IMR-90 (cell line): ENCODE results near the gene SLC22A15. TPM values are rescaled to one million over a fixed set of nuclear protein-coding genes. Genes with fewer than 3 reads are reported as not detected.

Experiments used
- ATAC-seq: fragments of 200-7000 bp; cut with Tn5 transposase; 2 replicates; pipeline ENCODE4 v1.9.1; 2020; ENCODE audit warnings: low read depth, mild to moderate bottlenecking, moderate library complexity
- BruUV-seq: library from RNA; stranded (reverse); fragments of 400-500 nt; replicated peaks from 2 replicates; lab custom pipeline; 2021; lab: Mats Ljungman, UMichigan
- CTCF ChIA-PET: fragments of 300-600 bp; formaldehyde crosslinking; extraction: SDS; loops from one replicate; lab custom pipeline; 2021; ENCODE audit warnings: antibody characterized with exemption; lab: Yijun Ruan, JAX
- POLR2A ChIA-PET: fragments of 300-600 bp; sonication (Branson Sonifier 250); formaldehyde crosslinking; loops from one replicate; lab custom pipeline; 2022; ENCODE audit warnings: antibody characterized with exemption; ENCODE audit not compliant: unreplicated experiment; lab: Charles Lee
- DNase-seq: peaks from one replicate; pipeline ENCODE4 v3.0.0; 2013
- H2AFZ ChIP-seq: replicated peaks from 2 replicates; pipeline ENCODE3; 2013; ENCODE audit warnings: low read length, mild to moderate bottlenecking; ENCODE audit not compliant: poor library complexity
- H2AK5ac ChIP-seq: 2 replicates; pipeline ENCODE4 v1.6.1; 2013; ENCODE audit warnings: low read depth, low read length, inconsistent platforms
- H2AK9ac ChIP-seq: replicated peaks from 2 replicates; pipeline ENCODE3; 2013; ENCODE audit warnings: mild to moderate bottlenecking, low read depth, low read length, moderate library complexity; ENCODE audit not compliant: poor library complexity
- H2BK120ac ChIP-seq: 2 replicates; pipeline ENCODE4 v1.6.1; 2013; ENCODE audit warnings: low read depth, low read length, inconsistent platforms
- H2BK15ac ChIP-seq: 3 replicates; pipeline ENCODE4 v1.6.1; 2013; ENCODE audit warnings: low read depth, low read length, inconsistent platforms
- H2BK20ac ChIP-seq: 2 replicates; pipeline ENCODE4 v1.6.1; 2013; ENCODE audit warnings: low read depth, mild to moderate bottlenecking, inconsistent platforms, low read length, moderate library complexity
- H2BK5ac ChIP-seq: 2 replicates; pipeline ENCODE4 v1.6.1; 2013; ENCODE audit warnings: mild to moderate bottlenecking, low read depth, low read length, inconsistent platforms; ENCODE audit not compliant: poor library complexity, severe bottlenecking
- H3K14ac ChIP-seq: replicated peaks from 2 replicates; pipeline ENCODE4 v1.6.1; 2013; ENCODE audit warnings: low read depth, low read length, inconsistent platforms
- H3K18ac ChIP-seq: 2 replicates; pipeline ENCODE4 v1.6.1; 2013; ENCODE audit warnings: low read depth, low read length, control low read depth
- H3K23ac ChIP-seq: 2 replicates; pipeline ENCODE4 v1.6.1; 2013; ENCODE audit warnings: low read depth, low read length, inconsistent platforms
- H3K27ac ChIP-seq: 2 replicates; pipeline ENCODE4 v1.5.1; 2013; ENCODE audit warnings: mild to moderate bottlenecking, control low read depth, low read length; ENCODE audit not compliant: insufficient read depth
- H3K27me3 ChIP-seq: 2 replicates; pipeline ENCODE4 v1.6.1; 2013; ENCODE audit warnings: low read length; ENCODE audit not compliant: control insufficient read depth, insufficient read depth
- H3K36me3 ChIP-seq: 2 replicates; pipeline ENCODE4 v1.6.1; 2013; ENCODE audit warnings: low read length, mixed read lengths; ENCODE audit not compliant: control insufficient read depth, insufficient read depth
- H3K4ac ChIP-seq: 2 replicates; pipeline ENCODE4 v1.6.1; 2013; ENCODE audit warnings: low read depth, low read length, inconsistent platforms
- H3K4me1 ChIP-seq: 2 replicates; pipeline ENCODE4 v1.6.1; 2013; ENCODE audit warnings: low read length, mixed read lengths; ENCODE audit not compliant: control insufficient read depth, insufficient read depth
- H3K4me2 ChIP-seq: 2 replicates; pipeline ENCODE4 v1.6.1; 2013; ENCODE audit warnings: low read depth, mild to moderate bottlenecking, control low read depth, low read length, moderate library complexity
- H3K4me3 ChIP-seq: 2 replicates; pipeline ENCODE4 v1.5.1; 2013; ENCODE audit warnings: low read depth, mild to moderate bottlenecking, control low read depth, low read length, moderate library complexity; ENCODE audit not compliant: insufficient read depth
- H3K56ac ChIP-seq: 2 replicates; pipeline ENCODE4 v1.6.1; 2013; ENCODE audit warnings: low read length, inconsistent platforms; ENCODE audit not compliant: insufficient read depth; ENCODE audit errors: extremely low read depth
- H3K79me1 ChIP-seq, 2 experiments: 2 replicates each; pipeline ENCODE4 v1.6.1; 2013; ENCODE audit warnings: low read length in 2 of 2, inconsistent platforms in 1 of 2, low read depth in 1 of 2
- H3K9ac ChIP-seq: 2 replicates; pipeline ENCODE4 v1.6.1; 2013; ENCODE audit warnings: low read depth, low read length, control low read depth
- H3K9me1 ChIP-seq: 2 replicates; pipeline ENCODE4 v1.6.1; 2013; ENCODE audit warnings: low read length, inconsistent platforms; ENCODE audit not compliant: insufficient read depth
- H3K9me3 ChIP-seq: 2 replicates; pipeline ENCODE4 v1.6.1; 2013; ENCODE audit warnings: low read length; ENCODE audit not compliant: control insufficient read depth, insufficient read depth
- H4K20me1 ChIP-seq: 2 replicates; pipeline ENCODE4 v1.6.1; 2013; ENCODE audit warnings: low read length, inconsistent platforms; ENCODE audit not compliant: insufficient read depth
- H4K5ac ChIP-seq: 2 replicates; pipeline ENCODE4 v1.6.1; 2013; ENCODE audit warnings: mild to moderate bottlenecking, low read depth, low read length, control low read depth
- H4K8ac ChIP-seq, 2 experiments: 2 replicates each; pipeline ENCODE4 v1.6.1; 2013; ENCODE audit warnings: low read depth in 2 of 2, low read length in 2 of 2, control low read depth in 1 of 2, inconsistent platforms in 1 of 2
- H4K91ac ChIP-seq: 2 replicates; pipeline ENCODE4 v1.6.1; 2013; ENCODE audit warnings: low read depth, low read length, inconsistent platforms; ENCODE audit not compliant: insufficient read depth
- BHLHE40 ChIP-seq: fragments of 150-350 bp; IDR thresholded peaks from 2 replicates; pipeline ENCODE4 v1.6.1; 2016; ENCODE audit warnings: mild to moderate bottlenecking, low read depth, low read length
- CEBPB ChIP-seq: IDR thresholded peaks from 2 replicates; pipeline ENCODE4 v1.6.1; 2012; ENCODE audit warnings: low read depth, low read length, improper control_type of control experiment
- CHD1 ChIP-seq: IDR thresholded peaks from 2 replicates; pipeline ENCODE4 v1.6.1; 2012; ENCODE audit warnings: low read depth, low read length, improper control_type of control experiment
- FOS ChIP-seq: fragments of 150-350 bp; IDR thresholded peaks from 2 replicates; pipeline ENCODE4 v1.6.1; 2016; ENCODE audit warnings: low read depth, low read length
- MAFK ChIP-seq: IDR thresholded peaks from 2 replicates; pipeline ENCODE4 v1.6.1; 2012; ENCODE audit warnings: low read depth, low read length, improper control_type of control experiment
- MAZ ChIP-seq: IDR thresholded peaks from 2 replicates; pipeline ENCODE4 v1.6.1; 2012; ENCODE audit warnings: low read depth, mild to moderate bottlenecking, low read length, improper control_type of control experiment, moderate library complexity, borderline replicate concordance
- MXI1 ChIP-seq: IDR thresholded peaks from 2 replicates; pipeline ENCODE4 v1.6.1; 2012; ENCODE audit warnings: low read depth, mild to moderate bottlenecking, low read length, moderate library complexity, borderline replicate concordance
- NFE2L2 ChIP-seq: fragments of 150-350 bp; IDR thresholded peaks from 2 replicates; pipeline ENCODE4 v1.6.1; 2016; ENCODE audit warnings: low read depth, mild to moderate bottlenecking, low read length
- POLR2A ChIP-seq: IDR thresholded peaks from 2 replicates; pipeline ENCODE4 v1.6.1; 2012; ENCODE audit warnings: mild to moderate bottlenecking, low read depth, low read length
- RAD21 ChIP-seq: IDR thresholded peaks from 2 replicates; pipeline ENCODE4 v1.6.1; 2012; ENCODE audit warnings: low read length, improper control_type of control experiment
- RCOR1 ChIP-seq: IDR thresholded peaks from 2 replicates; pipeline ENCODE4 v1.6.1; 2012; ENCODE audit warnings: mild to moderate bottlenecking, low read length, improper control_type of control experiment; ENCODE audit not compliant: insufficient replicate concordance
- RFX5 ChIP-seq: IDR thresholded peaks from 2 replicates; pipeline ENCODE4 v1.8.0; 2012; ENCODE audit warnings: low read depth, mild to moderate bottlenecking, low read length, moderate library complexity
- SMC3 ChIP-seq: fragments of 150-350 bp; IDR thresholded peaks from 2 replicates; pipeline ENCODE4 v1.6.1; 2016; ENCODE audit warnings: low read depth, mild to moderate bottlenecking, antibody characterized with exemption, low read length, moderate library complexity
- USF2 ChIP-seq: fragments of 150-350 bp; IDR thresholded peaks from 2 replicates; pipeline ENCODE4 v1.6.1; 2017; ENCODE audit warnings: mild to moderate bottlenecking, antibody characterized with exemption, low read length, low read depth
- WGBS, 2 experiments: methylation state at CpG; one replicate each; pipeline versions ENCODE4 v1.1.5 to v1.1.7; 2013; ENCODE audit warnings: missing lambda C conversion rate in 2 of 2; ENCODE audit not compliant: insufficient read length in 1 of 2; ENCODE audit errors: extremely low coverage in 2 of 2; 5-methylcytosine and 5-hydroxymethylcytosine counted together
- dilution Hi-C: fragments of 300-500 bp; cut with HindIII; formaldehyde crosslinking; loops from one replicate; pipeline ENCODE4 v1.14.3; 2018; ENCODE audit warnings: low sequenced_read_pairs; ENCODE audit not compliant: unreplicated experiment
- in situ Hi-C: fragments of 300-500 bp; cut with MboI; formaldehyde crosslinking; loops from 3 replicates; pipeline ENCODE4 v1.14.3; 2019; ENCODE audit warnings: low sequenced_read_pairs, inconsistent platforms, mixed read lengths
- intact Hi-C: fragments of 100-400 bp; cut with micrococcal nuclease; formaldehyde crosslinking; loops from 2 replicates; pipeline ENCODE4 v1.10.0; 2022
- polyA plus RNA-seq, 3 experiments: library from polyadenylated mRNA; depleted of rRNA; stranded (reverse); fragments of >200 nt; gene quantifications; 2 replicates each; pipeline ENCODE4 v1.2.3, GENCODE V29; 2012; ENCODE audit warnings: low replicate concordance in 1 of 3
- total RNA-seq: library from RNA; depleted of rRNA; stranded (reverse); fragments of >200 nt; gene quantifications from 2 replicates; pipeline ENCODE4 v1.2.3, GENCODE V29; 2012
- TF ChIP-seq, protein P1 (sequence below): conservative IDR thresholded peaks from 2 replicates; pipeline ENCODE4 v1.5.1; 2012; ENCODE audit warnings: mild to moderate bottlenecking, low read depth, low read length, improper control_type of control experiment
- TF ChIP-seq, protein P2 (sequence below): fragments of 150-350 bp; IDR thresholded peaks from 2 replicates; pipeline ENCODE4 v1.6.1; 2016; ENCODE audit warnings: low read depth, mild to moderate bottlenecking, low read length, moderate library complexity, borderline replicate concordance

SLC22A15 gene
- total and polyA plus RNA-seq, 2 of the 4 experiments (the other 2 are of a cell fraction), result under 0.01 to 0.02 TPM

DNA sequence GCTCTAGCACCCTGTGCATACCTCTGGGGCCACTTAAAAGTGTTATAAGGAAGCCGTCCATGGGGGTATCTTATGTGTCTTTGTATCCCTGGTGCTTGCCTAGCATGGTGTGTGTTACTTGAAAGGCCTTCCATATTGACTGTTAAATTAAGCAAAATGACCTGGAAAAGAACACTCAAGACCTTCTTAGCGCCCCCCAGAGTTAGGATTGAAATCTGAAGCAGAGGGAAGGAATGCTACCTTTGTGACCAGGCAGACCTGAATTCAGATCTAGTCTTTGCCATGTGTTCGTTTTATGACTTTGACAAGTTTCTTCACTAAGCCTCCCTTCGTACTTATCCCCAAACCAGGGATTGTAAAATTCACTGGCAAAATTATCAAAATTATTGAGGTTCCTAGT lies 59.9 kb downstream of the SLC22A15 start:
- intact Hi-C loops, result no loop called here
- in situ Hi-C loops, result no loop called here
- H3K4me1 ChIP-seq, result no peaks in the 10 kb centered on the region
- no peak overlapping the region for H2BK15ac ChIP-seq
- TF ChIP-seq CHD1 (no peak), NFE2L2 (no peak), SMC3 (no peak), MAZ (no peak), POLR2A (no peak), BHLHE40 (no peak), FOS (no peak), RCOR1 (no peak), MAFK (no peak), USF2 (no peak), RAD21 (no peak), CEBPB (no peak), MXI1 (no peak), RFX5 (no peak)
- TF ChIP-seq, protein P1, sequence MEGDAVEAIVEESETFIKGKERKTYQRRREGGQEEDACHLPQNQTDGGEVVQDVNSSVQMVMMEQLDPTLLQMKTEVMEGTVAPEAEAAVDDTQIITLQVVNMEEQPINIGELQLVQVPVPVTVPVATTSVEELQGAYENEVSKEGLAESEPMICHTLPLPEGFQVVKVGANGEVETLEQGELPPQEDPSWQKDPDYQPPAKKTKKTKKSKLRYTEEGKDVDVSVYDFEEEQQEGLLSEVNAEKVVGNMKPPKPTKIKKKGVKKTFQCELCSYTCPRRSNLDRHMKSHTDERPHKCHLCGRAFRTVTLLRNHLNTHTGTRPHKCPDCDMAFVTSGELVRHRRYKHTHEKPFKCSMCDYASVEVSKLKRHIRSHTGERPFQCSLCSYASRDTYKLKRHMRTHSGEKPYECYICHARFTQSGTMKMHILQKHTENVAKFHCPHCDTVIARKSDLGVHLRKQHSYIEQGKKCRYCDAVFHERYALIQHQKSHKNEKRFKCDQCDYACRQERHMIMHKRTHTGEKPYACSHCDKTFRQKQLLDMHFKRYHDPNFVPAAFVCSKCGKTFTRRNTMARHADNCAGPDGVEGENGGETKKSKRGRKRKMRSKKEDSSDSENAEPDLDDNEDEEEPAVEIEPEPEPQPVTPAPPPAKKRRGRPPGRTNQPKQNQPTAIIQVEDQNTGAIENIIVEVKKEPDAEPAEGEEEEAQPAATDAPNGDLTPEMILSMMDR, result no peak
- TF ChIP-seq, protein P2, sequence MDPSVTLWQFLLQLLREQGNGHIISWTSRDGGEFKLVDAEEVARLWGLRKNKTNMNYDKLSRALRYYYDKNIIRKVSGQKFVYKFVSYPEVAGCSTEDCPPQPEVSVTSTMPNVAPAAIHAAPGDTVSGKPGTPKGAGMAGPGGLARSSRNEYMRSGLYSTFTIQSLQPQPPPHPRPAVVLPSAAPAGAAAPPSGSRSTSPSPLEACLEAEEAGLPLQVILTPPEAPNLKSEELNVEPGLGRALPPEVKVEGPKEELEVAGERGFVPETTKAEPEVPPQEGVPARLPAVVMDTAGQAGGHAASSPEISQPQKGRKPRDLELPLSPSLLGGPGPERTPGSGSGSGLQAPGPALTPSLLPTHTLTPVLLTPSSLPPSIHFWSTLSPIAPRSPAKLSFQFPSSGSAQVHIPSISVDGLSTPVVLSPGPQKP, result no peak
- H3K36me3 ChIP-seq, result no peaks in the 10 kb centered on the region
- CTCF ChIA-PET, result no interaction called here
- no peak overlapping the region for H2BK20ac ChIP-seq
- H3K56ac ChIP-seq, result no peak overlapping the region
- no TSS peak for BruUV-seq
- no peak overlapping the region for H3K23ac ChIP-seq
- no peak overlapping the region for H4K8ac ChIP-seq
- POLR2A ChIA-PET, result no interaction called here
- no peaks in the 10 kb centered on the region for H3K79me1 ChIP-seq
- H2BK5ac ChIP-seq, result no peak overlapping the region
- H2BK120ac ChIP-seq, result no peak overlapping the region
- no peaks in the 10 kb centered on the region for H3K9me1 ChIP-seq
- DNase-seq (no peak), ATAC-seq (no peak)
- no peak overlapping the region for H3K27ac ChIP-seq
- no peak overlapping the region for H4K91ac ChIP-seq
- H4K5ac ChIP-seq, result no peak overlapping the region
- no peaks in the 10 kb centered on the region for H3K9me3 ChIP-seq
- no peaks in the 10 kb centered on the region for H4K20me1 ChIP-seq
- no peak overlapping the region for H2AK9ac ChIP-seq
- no peak overlapping the region for H2AFZ ChIP-seq
- H2AK5ac ChIP-seq, result no peak overlapping the region
- H3K4me3 ChIP-seq, result no peak overlapping the region
- no peak overlapping the region for H3K4ac ChIP-seq
- no peak overlapping the region for H3K14ac ChIP-seq
- no peak overlapping the region for H3K18ac ChIP-seq
- no peak overlapping the region for H3K4me2 ChIP-seq
- WGBS, 2 experiments, result no CpG with 5 or more reads among the region's 4 CpGs
- H3K9ac ChIP-seq, result no peak overlapping the region
- no peaks in the 10 kb centered on the region; the same call in 1 of the 2 replicates for H3K27me3 ChIP-seq
- dilution Hi-C loops, result no loop called here
